NCI-H1417 treated with DMSO at 0.1 percent for 48 hours (cell line): ENCODE results near the gene RAB11FIP3.
"Not testable (repeated sequence)": the region's sequence is repeated elsewhere in the genome, so short reads cannot be mapped to it uniquely, and the experiment has no call there.

Experiments used
- DNase-seq: peaks from one replicate; lab custom pipeline; 2025; lab: John Stamatoyannopoulos, UW

The RAB11FIP3 gene

GRCh38 chr16:467249-467871, 41.9 kb downstream of the RAB11FIP3 start:
- not testable (repeated sequence) for DNase-seq

GRCh38 chr16:468068-468821, 42.8 kb downstream of the RAB11FIP3 start:
- DNase-seq, result no peak

- not testable (repeated sequence) for DNase-seq
Observed at GRCh38 chr16:469459-469858, 44.0 kb downstream of the RAB11FIP3 start.

- DNase-seq, result no peak
Observed at GRCh38 chr16:470418-470817, 45.0 kb downstream of the RAB11FIP3 start.

- DNase-seq, result no peak
Observed at GRCh38 chr16:471353-472198, 46.1 kb downstream of the RAB11FIP3 start.

- no peak for DNase-seq
Observed at GRCh38 chr16:472199-472504, 46.7 kb downstream of the RAB11FIP3 start.

GRCh38 chr16:473046-474043, 47.9 kb downstream of the RAB11FIP3 start:
- no peak for DNase-seq

- no peak for DNase-seq
Observed at GRCh38 chr16:474420-475122, 49.1 kb downstream of the RAB11FIP3 start.

GRCh38 chr16:476039-476438, 50.6 kb downstream of the RAB11FIP3 start:
- DNase-seq, result no peak

- DNase-seq, result no peak
Observed at GRCh38 chr16:477301-478157, 52.1 kb downstream of the RAB11FIP3 start.

GRCh38 chr16:478287-478686, 52.8 kb downstream of the RAB11FIP3 start:
- not testable (repeated sequence) for DNase-seq

GRCh38 chr16:482468-483185, 57.2 kb downstream of the RAB11FIP3 start:
- no peak for DNase-seq

- DNase-seq, result no peak
Observed at GRCh38 chr16:483341-484075, 58.1 kb downstream of the RAB11FIP3 start.

- no peak for DNase-seq
Observed at GRCh38 chr16:489606-490005, 64.2 kb downstream of the RAB11FIP3 start.

- no peak for DNase-seq
Observed at GRCh38 chr16:490768-491167, 65.3 kb downstream of the RAB11FIP3 start.

- no peak for DNase-seq
Observed at GRCh38 chr16:491220-491919, 65.9 kb downstream of the RAB11FIP3 start.

- no peak for DNase-seq
Observed at GRCh38 chr16:492211-492875, 66.9 kb downstream of the RAB11FIP3 start.
